Adrenal gland (tissue), 5 donors: Measurements from ENCODE around the gene EIF3D.

Experiments
- POLR2A ChIP-seq, 2 donors: fragments of 450-650 bp; IDR thresholded peaks; one replicate each; pipeline ENCODE4 v1.6.1; 2017; ENCODE audit warnings: antibody characterized with exemption in 2 of 2, mild to moderate bottlenecking in 2 of 2, moderate library complexity in 1 of 2
- TF ChIP-seq, protein P1 (sequence below), 6 experiments: fragments of 450-650 bp in 4 of 6; fragments of 200-600 bp in 2 of 6; sonication (generic) in 1 of 6; IDR thresholded peaks; 1 replicate in 5 of 6; 2 replicates in 1 of 6; pipeline versions ENCODE4 v1.5.1 to v1.8.0; 2016 to 2021; ENCODE audit warnings: antibody characterized with exemption in 6 of 6, mild to moderate bottlenecking in 2 of 6, moderate library complexity in 1 of 6
- donor health status: DM: no; HTN: no; CAD: no.

DNA sequence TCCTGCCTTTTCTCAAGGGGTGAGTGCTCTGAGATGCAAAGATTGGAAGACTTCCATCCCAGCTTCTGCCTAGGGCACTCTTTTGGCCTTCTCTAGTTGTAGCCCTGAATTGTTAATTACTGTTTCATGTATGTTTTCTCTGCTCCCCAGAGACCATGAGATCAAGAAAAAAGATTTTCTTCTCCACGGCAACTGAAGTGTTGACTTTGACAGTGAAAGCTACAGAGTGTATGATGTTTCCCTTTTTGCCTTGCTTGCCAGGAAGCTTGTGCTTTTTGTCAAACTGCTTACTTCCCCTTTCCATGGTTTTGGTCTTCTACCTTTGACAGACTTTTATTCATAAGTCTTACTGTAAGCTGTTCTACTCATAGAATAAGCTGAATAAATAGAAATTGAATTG is 23.3 kb upstream of the EIF3D start:
- TF ChIP-seq, protein P1, sequence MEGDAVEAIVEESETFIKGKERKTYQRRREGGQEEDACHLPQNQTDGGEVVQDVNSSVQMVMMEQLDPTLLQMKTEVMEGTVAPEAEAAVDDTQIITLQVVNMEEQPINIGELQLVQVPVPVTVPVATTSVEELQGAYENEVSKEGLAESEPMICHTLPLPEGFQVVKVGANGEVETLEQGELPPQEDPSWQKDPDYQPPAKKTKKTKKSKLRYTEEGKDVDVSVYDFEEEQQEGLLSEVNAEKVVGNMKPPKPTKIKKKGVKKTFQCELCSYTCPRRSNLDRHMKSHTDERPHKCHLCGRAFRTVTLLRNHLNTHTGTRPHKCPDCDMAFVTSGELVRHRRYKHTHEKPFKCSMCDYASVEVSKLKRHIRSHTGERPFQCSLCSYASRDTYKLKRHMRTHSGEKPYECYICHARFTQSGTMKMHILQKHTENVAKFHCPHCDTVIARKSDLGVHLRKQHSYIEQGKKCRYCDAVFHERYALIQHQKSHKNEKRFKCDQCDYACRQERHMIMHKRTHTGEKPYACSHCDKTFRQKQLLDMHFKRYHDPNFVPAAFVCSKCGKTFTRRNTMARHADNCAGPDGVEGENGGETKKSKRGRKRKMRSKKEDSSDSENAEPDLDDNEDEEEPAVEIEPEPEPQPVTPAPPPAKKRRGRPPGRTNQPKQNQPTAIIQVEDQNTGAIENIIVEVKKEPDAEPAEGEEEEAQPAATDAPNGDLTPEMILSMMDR (IDR thresholded peaks at IDR 0.05): no peak
- no peak for TF ChIP-seq POLR2A (IDR thresholded peaks at IDR 0.05)
